ENCODE data around the gene RUNX1.
A peak's percentile ranks its signal among the peaks of the same experiment; 100 is the strongest.

RUNX1 gene

GRCh38 chr21:34992736-34993398, 56.2 kb downstream of the RUNX1 start:
- DNase-seq (ENCODE audit: low spot score), result no peak

GRCh38 chr21:34992180-34992579, 56.9 kb downstream of the RUNX1 start:
- no peak for DNase-seq (ENCODE audit: low spot score)

GRCh38 chr21:34991366-34991957, 57.6 kb downstream of the RUNX1 start:
- DNase-seq (ENCODE audit: low spot score), result no peak

GRCh38 chr21:34990842-34991241, 58.3 kb downstream of the RUNX1 start:
- no peak for DNase-seq (ENCODE audit: low spot score)

- DNase-seq (ENCODE audit: low spot score), result no peak
These were observed 59.6 kb downstream of the RUNX1 start for GRCh38 chr21:34989337-34990151.

- DNase-seq (ENCODE audit: low spot score), result no peak
These were observed 60.5 kb downstream of the RUNX1 start for GRCh38 chr21:34988625-34989024.

- DNase-seq (ENCODE audit: low spot score), result no peak
These were observed 61.0 kb downstream of the RUNX1 start for GRCh38 chr21:34988139-34988538.

- DNase-seq (ENCODE audit: low spot score), result no peak
These were observed 61.5 kb downstream of the RUNX1 start for GRCh38 chr21:34987501-34988072.

GRCh38 chr21:34986561-34987500, 62.3 kb downstream of the RUNX1 start:
- DNase-seq (ENCODE audit: low spot score), result peak; percentile 40

GRCh38 chr21:34984356-34985058, 64.6 kb downstream of the RUNX1 start:
- no peak for DNase-seq (ENCODE audit: low spot score)

- no peak for DNase-seq (ENCODE audit: low spot score)
These were observed 65.4 kb downstream of the RUNX1 start for GRCh38 chr21:34983680-34984086.

- DNase-seq (ENCODE audit: low spot score), result no peak
These were observed 67.3 kb downstream of the RUNX1 start for GRCh38 chr21:34981791-34982190.

- no peak for DNase-seq (ENCODE audit: low spot score)
These were observed 68.5 kb downstream of the RUNX1 start for GRCh38 chr21:34980423-34981115.

- no peak for DNase-seq (ENCODE audit: low spot score)
These were observed 69.7 kb downstream of the RUNX1 start for GRCh38 chr21:34979383-34979782.

GRCh38 chr21:34977333-34977732, 71.8 kb downstream of the RUNX1 start:
- no peak for DNase-seq (ENCODE audit: low spot score)

GRCh38 chr21:34974162-34974981, 74.7 kb downstream of the RUNX1 start:
- no peak for DNase-seq (ENCODE audit: low spot score)

GRCh38 chr21:34973685-34974084, 75.4 kb downstream of the RUNX1 start:
- no peak for DNase-seq (ENCODE audit: low spot score)

- DNase-seq (ENCODE audit: low spot score), result no peak
These were observed 77.4 kb downstream of the RUNX1 start for GRCh38 chr21:34971656-34972055.

GRCh38 chr21:34970566-34970965, 78.5 kb downstream of the RUNX1 start:
- no peak for DNase-seq (ENCODE audit: low spot score)

- no peak for DNase-seq (ENCODE audit: low spot score)
These were observed 79.0 kb downstream of the RUNX1 start for GRCh38 chr21:34970167-34970500.
